Karpas-422 (cell line): ENCODE results near the gene BDKRB2. TPM values are rescaled to one million over a fixed set of nuclear protein-coding genes. Genes with fewer than 3 reads are reported as not detected.
"Not testable (repeated sequence)": the region's sequence is repeated elsewhere in the genome, so short reads cannot be mapped to it uniquely, and the experiment has no call there.

Source experiments
- DNase-seq: peaks from one replicate; pipeline ENCODE4 v3.0.0-alpha.2; 2015
- H2AFZ ChIP-seq: fragments of 200-600 bp; sonication (generic); 2 replicates; pipeline ENCODE4 v1.6.1; 2014; ENCODE audit warnings: antibody characterized with exemption, low read length, mixed read lengths
- H3K27ac ChIP-seq: fragments of 200-600 bp; sonication (generic); 2 replicates; pipeline ENCODE4 v1.5.1; 2014; ENCODE audit warnings: mild to moderate bottlenecking, low read length, moderate library complexity
- H3K27me3 ChIP-seq: fragments of 200-600 bp; sonication (generic); 2 replicates; pipeline ENCODE4 v1.6.1; 2014; ENCODE audit warnings: low read length, mixed read lengths
- H3K36me3 ChIP-seq: fragments of 200-600 bp; sonication (generic); 2 replicates; pipeline ENCODE4 v1.6.1; 2014; ENCODE audit warnings: low read length, mixed read lengths; ENCODE audit not compliant: insufficient read depth
- H3K4me1 ChIP-seq: fragments of 200-600 bp; sonication (generic); 2 replicates; pipeline ENCODE4 v1.6.1; 2014; ENCODE audit warnings: mild to moderate bottlenecking, low read length, mixed read lengths
- H3K4me2 ChIP-seq: fragments of 200-600 bp; sonication (generic); 2 replicates; pipeline ENCODE4 v1.6.1; 2014; ENCODE audit warnings: low read length, low read depth, mild to moderate bottlenecking; ENCODE audit not compliant: poor library complexity, severe bottlenecking
- H3K4me3 ChIP-seq: fragments of 200-600 bp; sonication (generic); 2 replicates; pipeline ENCODE4 v1.5.1; 2014; ENCODE audit warnings: mild to moderate bottlenecking, antibody characterized with exemption, low read length, mixed read lengths
- H3K79me2 ChIP-seq: fragments of 200-600 bp; sonication (generic); 2 replicates; pipeline ENCODE4 v1.6.1; 2014; ENCODE audit warnings: mild to moderate bottlenecking, low read length, mixed read lengths
- H3K9ac ChIP-seq: fragments of 200-600 bp; sonication (generic); 2 replicates; pipeline ENCODE4 v1.6.0; 2014; ENCODE audit warnings: low read length
- H3K9me2 ChIP-seq: fragments of 200-600 bp; sonication (generic), shearing (Covaris generic); replicated peaks from 2 replicates; pipeline ENCODE4 v1.6.0; 2014; ENCODE audit warnings: mild to moderate bottlenecking, low read length, moderate library complexity; ENCODE audit not compliant: insufficient read depth
- H3K9me3 ChIP-seq: fragments of 300-700, 200-600 bp; sonication (generic); 2 replicates; pipeline ENCODE4 v1.6.1; 2014; ENCODE audit warnings: low read length, mixed read lengths
- H4K20me1 ChIP-seq: fragments of 200-600 bp; sonication (generic); 2 replicates; pipeline ENCODE4 v1.6.1; 2014; ENCODE audit warnings: mild to moderate bottlenecking, antibody characterized with exemption, low read length, low read depth; ENCODE audit not compliant: insufficient read depth
- total RNA-seq: library from RNA; depleted of rRNA; stranded (reverse); fragments of >200 nt; shearing (Covaris generic); gene quantifications from 2 replicates; pipeline ENCODE4 v1.2.3, GENCODE V29; 2014; ENCODE audit warnings: low replicate concordance

The BDKRB2 gene
- total RNA-seq, 1 experiment from 2014 or later: not detected

DNA sequence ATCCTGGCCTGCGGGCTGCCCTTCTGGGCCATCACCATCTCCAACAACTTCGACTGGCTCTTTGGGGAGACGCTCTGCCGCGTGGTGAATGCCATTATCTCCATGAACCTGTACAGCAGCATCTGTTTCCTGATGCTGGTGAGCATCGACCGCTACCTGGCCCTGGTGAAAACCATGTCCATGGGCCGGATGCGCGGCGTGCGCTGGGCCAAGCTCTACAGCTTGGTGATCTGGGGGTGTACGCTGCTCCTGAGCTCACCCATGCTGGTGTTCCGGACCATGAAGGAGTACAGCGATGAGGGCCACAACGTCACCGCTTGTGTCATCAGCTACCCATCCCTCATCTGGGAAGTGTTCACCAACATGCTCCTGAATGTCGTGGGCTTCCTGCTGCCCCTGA lies 36.0 kb downstream of the BDKRB2 start:
- H3K9me3 ChIP-seq: no peaks in the 10 kb centered on the region
- H3K36me3 ChIP-seq: no peaks in the 10 kb centered on the region
- H3K27ac ChIP-seq: no peak overlapping the region
- H4K20me1 ChIP-seq: no peaks in the 10 kb centered on the region
- no peak overlapping the region for H2AFZ ChIP-seq
- H3K4me1 ChIP-seq: no peaks in the 10 kb centered on the region
- no peak overlapping the region for H3K9ac ChIP-seq
- H3K9me2 ChIP-seq: no peaks in the 10 kb centered on the region
- DNase-seq: no peak
- no peak overlapping the region for H3K4me2 ChIP-seq
- no peak overlapping the region for H3K4me3 ChIP-seq
- H3K79me2 ChIP-seq: no peaks in the 10 kb centered on the region
- no peaks in the 10 kb centered on the region for H3K27me3 ChIP-seq

DNA sequence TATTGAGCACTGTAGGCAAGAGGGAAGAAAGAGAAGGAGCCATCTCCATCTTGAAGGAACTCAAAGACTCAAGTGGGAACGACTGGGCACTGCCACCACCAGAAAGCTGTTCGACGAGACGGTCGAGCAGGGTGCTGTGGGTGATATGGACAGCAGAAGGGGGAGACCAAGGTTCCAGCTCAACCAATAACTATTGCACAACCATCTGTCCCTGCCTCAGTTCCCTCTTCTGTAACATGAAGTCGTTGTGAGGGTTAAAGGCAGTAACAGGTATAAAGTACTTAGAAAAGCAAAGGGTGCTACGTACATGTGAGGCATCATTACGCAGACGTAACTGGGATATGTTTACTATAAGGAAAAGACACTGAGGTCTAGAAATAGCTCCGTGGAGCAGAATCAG lies 37.5 kb downstream of the BDKRB2 start:
- H3K27me3 ChIP-seq: no peaks in the 10 kb centered on the region
- no peaks in the 10 kb centered on the region for H3K9me3 ChIP-seq
- no peaks in the 10 kb centered on the region for H3K4me1 ChIP-seq
- no peaks in the 10 kb centered on the region for H3K79me2 ChIP-seq
- H3K9me2 ChIP-seq: no peaks in the 10 kb centered on the region
- no peaks in the 10 kb centered on the region for H4K20me1 ChIP-seq
- no peak overlapping the region for H3K4me3 ChIP-seq
- H2AFZ ChIP-seq: no peak overlapping the region
- H3K4me2 ChIP-seq: no peak overlapping the region
- H3K36me3 ChIP-seq: no peaks in the 10 kb centered on the region
- no peak overlapping the region for H3K27ac ChIP-seq
- H3K9ac ChIP-seq: no peak overlapping the region
- DNase-seq: no peak

DNA sequence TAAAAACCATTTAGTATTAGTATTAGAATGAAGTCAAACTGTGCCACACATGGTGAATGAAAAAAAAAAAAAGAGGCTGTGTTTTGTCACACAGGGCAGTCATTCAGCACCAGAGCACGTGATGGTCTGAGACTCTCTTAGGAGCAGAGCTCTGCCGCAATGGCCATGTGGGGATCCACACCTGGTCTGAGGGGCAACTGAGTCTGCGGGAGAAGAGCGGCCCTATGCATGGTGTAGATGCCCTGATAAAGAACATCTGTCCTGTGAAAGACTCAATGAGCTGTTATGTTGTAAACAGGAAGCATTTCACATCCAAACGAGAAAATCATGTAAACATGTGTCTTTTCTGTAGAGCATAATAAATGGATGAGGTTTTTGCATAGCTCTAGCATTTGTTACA lies 39.1 kb downstream of the BDKRB2 start:
- no peaks in the 10 kb centered on the region for H3K79me2 ChIP-seq
- no peaks in the 10 kb centered on the region for H4K20me1 ChIP-seq
- H3K4me1 ChIP-seq: no peaks in the 10 kb centered on the region
- H3K27me3 ChIP-seq: no peaks in the 10 kb centered on the region
- H3K27ac ChIP-seq: no peak overlapping the region
- no peaks in the 10 kb centered on the region for H3K36me3 ChIP-seq
- H3K9me3 ChIP-seq: no peaks in the 10 kb centered on the region
- H3K9me2 ChIP-seq: no peaks in the 10 kb centered on the region
- no peak overlapping the region for H3K9ac ChIP-seq
- H3K4me3 ChIP-seq: no peak overlapping the region
- no peak for DNase-seq
- H2AFZ ChIP-seq: no peak overlapping the region
- no peak overlapping the region for H3K4me2 ChIP-seq

DNA sequence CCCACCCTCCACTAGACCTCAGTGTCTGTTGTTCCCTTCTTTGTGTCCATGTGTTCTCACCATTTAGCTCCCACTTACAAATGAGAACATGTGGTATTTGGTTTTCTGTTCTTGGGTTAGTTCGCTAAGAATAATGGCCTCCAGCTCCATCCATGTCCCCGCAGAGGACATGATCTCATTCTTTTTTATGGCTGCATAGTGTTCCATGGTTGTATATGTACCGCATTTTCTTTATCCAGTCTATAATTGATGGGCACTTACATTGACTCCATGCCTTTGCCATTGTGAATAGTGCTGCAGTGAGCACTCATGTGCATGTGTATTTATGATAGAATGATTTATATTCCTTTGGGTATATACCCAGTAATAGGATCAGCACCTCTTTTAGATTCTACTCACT lies 40.4 kb downstream of the BDKRB2 start:
- H4K20me1 ChIP-seq, DNase-seq, H3K9me3 ChIP-seq, H3K4me1 ChIP-seq, H3K4me3 ChIP-seq, H3K27me3 ChIP-seq, H3K9ac ChIP-seq, H3K9me2 ChIP-seq, H3K4me2 ChIP-seq, H3K79me2 ChIP-seq, H2AFZ ChIP-seq, H3K36me3 ChIP-seq, H3K27ac ChIP-seq: not testable (repeated sequence)

DNA sequence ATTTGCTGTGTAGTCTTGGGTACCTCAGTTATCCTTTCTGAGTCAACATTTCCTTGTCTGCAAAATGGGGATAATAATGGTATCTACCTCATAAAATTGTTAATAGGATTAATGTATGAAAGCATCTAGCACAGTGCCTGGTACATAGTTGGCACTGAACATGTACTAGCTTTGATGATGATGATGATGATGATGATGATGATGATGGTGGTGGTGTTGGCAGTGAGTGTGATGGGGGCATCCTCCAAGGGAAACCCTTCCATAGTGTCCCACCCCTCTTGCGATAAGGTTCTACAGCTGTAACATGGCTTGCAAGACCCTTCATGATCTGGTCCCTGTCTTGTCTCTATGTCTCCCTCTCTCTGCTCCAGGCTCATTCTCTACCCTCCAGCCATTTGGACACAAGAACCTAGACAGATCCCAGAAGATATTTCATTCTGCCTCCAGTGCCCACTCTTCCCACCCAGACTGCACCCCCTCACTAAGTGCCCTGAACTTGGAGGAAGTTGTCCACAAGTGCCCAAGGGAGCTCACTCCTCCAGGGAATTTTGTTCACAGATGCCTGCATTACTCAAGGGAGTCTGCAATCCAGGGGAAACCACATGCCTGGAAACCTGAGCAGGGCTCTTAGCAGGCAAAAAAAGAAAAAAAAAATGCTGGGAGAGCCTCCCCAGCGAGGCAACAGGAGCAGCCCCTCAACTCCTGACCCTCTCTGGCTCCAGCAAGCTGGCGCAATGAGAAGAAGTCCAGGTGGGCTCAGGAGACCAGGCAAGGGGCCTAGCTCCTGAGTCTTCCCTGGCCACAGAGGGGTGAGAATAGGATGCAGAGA lies 41.3 kb downstream of the BDKRB2 start:
- no peaks in the 10 kb centered on the region for H3K36me3 ChIP-seq
- H3K4me2 ChIP-seq: no peak overlapping the region
- no peak for DNase-seq
- H2AFZ ChIP-seq: no peak overlapping the region
- no peak overlapping the region for H3K27ac ChIP-seq
- no peak overlapping the region for H3K9ac ChIP-seq
- no peaks in the 10 kb centered on the region for H3K79me2 ChIP-seq
- no peaks in the 10 kb centered on the region for H3K9me2 ChIP-seq
- no peaks in the 10 kb centered on the region for H4K20me1 ChIP-seq
- H3K9me3 ChIP-seq: no peaks in the 10 kb centered on the region
- H3K4me1 ChIP-seq: no peaks in the 10 kb centered on the region
- no peaks in the 10 kb centered on the region for H3K27me3 ChIP-seq
- no peak overlapping the region for H3K4me3 ChIP-seq

DNA sequence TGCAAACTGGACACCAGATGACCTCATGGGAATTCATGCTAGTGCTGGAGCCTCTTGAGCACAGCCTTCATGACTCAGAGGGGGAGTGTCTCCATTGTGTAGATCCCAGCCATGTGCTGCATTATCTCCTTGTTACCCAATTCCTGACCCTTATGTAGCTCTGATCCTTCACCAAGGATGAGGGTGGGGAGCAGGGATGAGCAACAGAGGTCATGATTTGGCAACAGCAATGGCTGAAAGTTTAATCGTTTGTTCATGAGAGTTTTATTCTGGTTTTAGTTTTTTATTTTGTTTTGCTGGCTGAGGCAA lies 41.9 kb downstream of the BDKRB2 start:
- H2AFZ ChIP-seq: no peak overlapping the region
- H3K4me2 ChIP-seq: no peak overlapping the region
- no peaks in the 10 kb centered on the region for H3K79me2 ChIP-seq
- no peaks in the 10 kb centered on the region for H3K36me3 ChIP-seq
- H3K9me2 ChIP-seq: no peaks in the 10 kb centered on the region
- no peak overlapping the region for H3K4me3 ChIP-seq
- no peaks in the 10 kb centered on the region for H3K4me1 ChIP-seq
- no peaks in the 10 kb centered on the region for H3K9me3 ChIP-seq
- no peaks in the 10 kb centered on the region for H3K27me3 ChIP-seq
- H3K9ac ChIP-seq: no peak overlapping the region
- H4K20me1 ChIP-seq: no peaks in the 10 kb centered on the region
- no peak for DNase-seq
- H3K27ac ChIP-seq: no peak overlapping the region

DNA sequence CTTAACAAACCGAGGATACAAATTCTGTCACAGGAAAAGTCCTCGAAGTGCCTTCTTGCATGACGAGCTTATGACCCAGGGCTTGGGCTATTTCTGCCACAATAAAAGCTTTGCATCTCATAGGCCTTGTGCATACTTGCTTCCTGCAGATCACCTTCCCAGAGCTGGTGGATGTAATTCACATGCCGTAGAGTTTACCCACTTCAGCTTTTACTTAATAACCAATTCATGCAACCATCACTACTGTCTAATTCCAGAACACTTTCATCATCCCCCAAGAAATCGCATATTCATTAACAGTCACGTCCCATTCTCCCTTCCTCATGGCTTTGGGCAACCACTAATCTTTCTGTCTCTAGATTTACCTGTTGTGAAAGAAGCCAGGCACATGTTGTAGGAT lies 42.4 kb downstream of the BDKRB2 start:
- no peaks in the 10 kb centered on the region for H3K36me3 ChIP-seq
- H3K4me1 ChIP-seq: no peaks in the 10 kb centered on the region
- H3K27me3 ChIP-seq: no peaks in the 10 kb centered on the region
- H3K9me3 ChIP-seq: no peaks in the 10 kb centered on the region
- H3K27ac ChIP-seq: no peak overlapping the region
- H3K79me2 ChIP-seq: no peaks in the 10 kb centered on the region
- no peak overlapping the region for H2AFZ ChIP-seq
- H4K20me1 ChIP-seq: no peaks in the 10 kb centered on the region
- H3K4me3 ChIP-seq: no peak overlapping the region
- no peak overlapping the region for H3K4me2 ChIP-seq
- DNase-seq: no peak
- no peak overlapping the region for H3K9ac ChIP-seq
- no peaks in the 10 kb centered on the region for H3K9me2 ChIP-seq

DNA sequence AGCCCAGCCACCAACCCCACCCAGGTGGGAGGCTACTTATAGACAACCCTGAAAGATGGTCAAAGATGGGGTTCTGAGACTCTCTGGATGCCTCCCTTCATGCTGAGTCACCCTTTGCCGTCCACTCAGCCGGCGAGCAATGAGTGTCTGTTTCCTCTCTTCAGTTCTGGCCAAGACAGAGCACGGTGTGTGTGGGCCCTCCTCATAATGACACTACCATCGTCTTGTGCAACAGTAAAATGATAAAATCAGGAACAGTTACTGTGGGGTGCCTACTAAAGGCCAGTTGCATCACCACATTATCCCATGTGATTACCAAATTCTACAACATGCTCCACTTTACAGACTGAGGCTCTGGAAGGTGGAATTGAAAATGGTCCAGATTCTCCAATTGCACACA lies 44.4 kb downstream of the BDKRB2 start:
- no peak overlapping the region for H3K9ac ChIP-seq
- H2AFZ ChIP-seq: no peak overlapping the region
- H3K9me3 ChIP-seq: no peaks in the 10 kb centered on the region
- no peaks in the 10 kb centered on the region for H3K79me2 ChIP-seq
- no peaks in the 10 kb centered on the region for H3K27me3 ChIP-seq
- no peaks in the 10 kb centered on the region for H3K36me3 ChIP-seq
- no peaks in the 10 kb centered on the region for H4K20me1 ChIP-seq
- H3K4me2 ChIP-seq: no peak overlapping the region
- no peak overlapping the region for H3K27ac ChIP-seq
- no peak overlapping the region for H3K4me3 ChIP-seq
- no peaks in the 10 kb centered on the region for H3K9me2 ChIP-seq
- DNase-seq: no peak
- no peaks in the 10 kb centered on the region for H3K4me1 ChIP-seq

DNA sequence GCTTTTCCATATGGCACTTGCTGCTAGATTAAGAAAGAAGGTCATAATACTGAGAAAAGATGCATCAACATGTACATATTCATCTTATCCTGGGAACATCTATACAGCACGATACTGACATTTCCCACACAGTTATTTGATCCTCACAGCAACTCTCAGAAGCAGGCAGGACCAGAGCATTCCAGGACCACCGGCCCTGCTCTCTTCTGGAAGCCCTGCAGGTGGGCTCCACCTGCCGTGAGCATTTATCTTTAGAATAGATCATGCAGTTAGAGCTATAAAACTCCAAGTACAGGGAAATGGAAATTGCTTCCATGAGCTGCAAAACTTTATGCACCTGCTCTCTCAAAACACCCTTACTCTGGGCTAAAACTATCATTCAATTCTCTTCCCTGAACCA lies 45.8 kb downstream of the BDKRB2 start:
- Histone ChIP-seq H3K9me3 (no peaks in the 10 kb centered on the region), H3K36me3 (no peaks in the 10 kb centered on the region), H2AFZ (no peak overlapping the region), H4K20me1 (no peaks in the 10 kb centered on the region), H3K9ac (no peak overlapping the region), H3K4me1 (no peaks in the 10 kb centered on the region), H3K9me2 (no peaks in the 10 kb centered on the region), H3K4me2 (no peak overlapping the region), H3K79me2 (no peaks in the 10 kb centered on the region), H3K27me3 (no peaks in the 10 kb centered on the region), H3K27ac (no peak overlapping the region), H3K4me3 (no peak overlapping the region)
- no peak for DNase-seq
